GM18505 (cell line): ENCODE measurements around the gene PTK6.

Source experiments
- ATAC-seq: cut with Tn5 transposase; IDR thresholded peaks from one replicate; pipeline ENCODE4 v1.9.1; 2021; ENCODE audit not compliant: unreplicated experiment
- POLR2A ChIP-seq: IDR thresholded peaks from 4 replicates; pipeline ENCODE4 v1.6.1; 2011; ENCODE audit warnings: borderline replicate concordance; ENCODE audit not compliant: insufficient read depth, insufficient read length; ENCODE audit errors: extremely low read depth

PTK6 gene

DNA sequence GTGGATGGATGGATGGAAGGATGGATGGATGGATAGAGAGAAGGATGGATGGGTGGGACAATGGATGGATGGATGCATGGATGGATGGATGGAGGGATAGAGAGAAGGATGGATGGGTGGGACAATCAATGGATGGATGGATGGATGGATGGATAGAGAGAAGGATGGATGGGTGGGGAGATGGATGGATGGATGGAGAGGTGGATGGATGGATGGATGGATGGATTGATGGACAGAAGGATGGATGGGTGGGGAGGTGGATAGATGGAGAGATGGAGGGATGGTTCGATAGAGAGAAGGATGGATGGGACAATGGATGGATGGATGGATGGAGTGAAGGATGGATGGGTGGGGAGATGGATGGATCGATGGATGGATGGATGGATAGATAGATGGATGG is 44.7 kb downstream of the PTK6 start:
- no peak for TF ChIP-seq POLR2A

DNA sequence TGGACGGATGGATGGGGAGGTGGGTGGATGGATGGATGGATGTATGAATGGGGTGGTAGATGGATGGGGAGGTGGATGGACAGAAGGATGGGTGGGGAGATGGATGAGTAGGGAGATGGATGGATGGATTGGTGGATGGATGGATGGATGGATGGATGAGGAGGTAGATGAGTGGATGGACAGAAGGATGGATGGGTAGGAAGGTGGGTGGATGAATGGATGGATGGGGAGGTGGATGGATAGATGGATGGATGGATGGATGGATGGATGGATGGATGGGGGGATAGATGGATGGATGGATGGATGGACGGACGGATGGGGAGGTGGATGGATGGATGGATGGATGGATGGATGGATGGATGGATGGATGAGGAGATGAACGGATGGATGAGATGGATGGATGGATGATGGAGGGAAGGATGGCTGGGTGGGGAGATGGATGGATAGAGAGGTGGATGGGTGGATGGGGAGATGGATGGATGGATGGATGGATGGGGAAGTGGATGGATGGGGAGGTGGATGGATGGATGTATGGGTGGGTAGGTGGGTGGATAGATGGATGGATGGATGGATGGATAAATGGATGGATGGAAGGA is 45.4 kb downstream of the PTK6 start:
- ATAC-seq, result no peak
- TF ChIP-seq POLR2A, result no peak

More for the DNA sequence above, 44.7 kb downstream of the PTK6 start:
- ATAC-seq, result no peak

- no peak for ATAC-seq
- no peak for TF ChIP-seq POLR2A
These were observed 46.1 kb downstream of the PTK6 start for GRCh38 chr20:63491078-63491477.

DNA sequence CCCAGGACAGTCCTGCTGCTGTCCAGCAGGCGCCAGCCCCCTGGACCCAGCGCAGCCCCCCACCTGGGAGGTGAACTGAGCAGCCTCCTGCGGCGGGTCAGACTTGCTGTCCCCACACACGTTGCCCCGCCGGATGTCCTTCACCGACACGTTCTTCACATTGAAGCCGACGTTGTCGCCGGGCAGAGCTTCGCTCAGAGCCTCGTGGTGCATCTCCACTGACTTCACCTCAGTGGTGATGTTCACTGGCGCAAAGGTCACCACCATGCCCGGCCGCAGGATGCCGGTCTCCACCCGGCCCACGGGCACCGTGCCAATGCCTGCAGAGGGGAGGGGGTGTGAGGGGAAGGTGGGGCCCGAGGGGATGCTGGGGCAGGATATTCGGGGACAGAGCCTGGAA is 46.8 kb downstream of the PTK6 start:
- TF ChIP-seq POLR2A, result no peak
- no peak for ATAC-seq

GRCh38 chr20:63488315-63489251 is 48.6 kb downstream of the PTK6 start:
- ATAC-seq, result no peak
- no peak for TF ChIP-seq POLR2A

GRCh38 chr20:63487781-63488241 is 49.4 kb downstream of the PTK6 start:
- no peak for ATAC-seq
- TF ChIP-seq POLR2A, result no peak

DNA sequence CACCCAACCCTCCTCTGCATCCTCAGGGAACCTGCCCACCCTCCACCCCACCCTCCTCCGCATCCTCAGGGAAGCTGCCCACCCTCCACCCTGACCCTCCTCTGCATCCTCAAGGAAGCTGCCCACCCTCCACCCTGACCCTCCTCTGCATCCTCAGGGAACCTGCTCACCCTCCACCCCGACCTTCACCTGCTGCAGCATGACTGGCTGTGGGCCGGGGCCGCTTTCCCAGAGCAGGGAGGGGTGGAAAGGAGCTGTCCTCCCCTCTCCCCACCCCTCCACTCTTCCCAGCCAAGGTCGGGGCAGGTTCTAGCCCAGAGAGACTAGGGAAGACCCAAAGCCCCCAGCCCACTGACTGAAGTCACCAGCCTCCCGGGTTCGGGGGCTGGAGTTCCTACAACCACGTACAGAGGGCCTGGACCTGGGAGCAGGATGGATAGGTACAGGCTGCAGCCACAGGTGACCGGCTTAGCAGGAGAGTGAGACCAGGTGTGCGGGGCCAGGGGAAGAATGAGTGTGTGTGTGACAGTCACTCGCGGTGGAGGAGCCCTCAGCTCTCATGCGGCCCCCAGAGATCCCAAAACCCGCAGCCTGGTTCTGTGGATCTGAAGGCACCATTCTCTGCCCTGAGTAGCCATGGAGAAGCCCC is 49.9 kb downstream of the PTK6 start:
- TF ChIP-seq POLR2A, result no peak
- no peak for ATAC-seq

DNA sequence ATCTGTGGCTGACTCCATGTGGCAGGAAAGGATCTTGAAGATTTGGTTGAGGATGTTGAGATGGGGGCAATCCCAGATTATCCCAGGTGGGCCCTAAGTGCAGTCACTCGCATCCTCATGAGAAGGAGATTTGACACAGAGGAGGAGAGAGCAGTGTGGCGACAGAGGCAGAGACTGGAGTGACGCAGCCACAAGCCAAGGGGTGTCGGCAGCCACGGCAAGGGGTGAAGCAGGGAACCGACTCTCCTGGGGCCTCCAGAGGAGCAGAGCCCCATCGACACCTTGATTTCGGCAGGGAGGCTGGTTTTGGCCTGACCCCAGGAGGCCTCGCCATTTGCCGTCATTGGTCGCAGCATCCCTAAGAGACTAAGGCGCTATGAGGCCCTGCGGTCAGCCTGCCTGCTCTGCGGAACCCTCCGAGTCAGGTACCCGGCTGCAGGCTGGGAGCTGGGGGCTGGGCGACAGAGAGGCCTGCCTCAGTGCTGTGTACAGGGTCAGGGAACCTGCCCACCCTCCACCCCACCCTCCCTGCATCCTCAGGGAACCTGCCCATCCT is 50.8 kb downstream of the PTK6 start:
- no peak for ATAC-seq
- no peak for TF ChIP-seq POLR2A

- TF ChIP-seq POLR2A, result no peak
- ATAC-seq, result no peak
These were observed 52.3 kb downstream of the PTK6 start for GRCh38 chr20:63484651-63485403.

GRCh38 chr20:63484236-63484635 is 52.9 kb downstream of the PTK6 start:
- TF ChIP-seq POLR2A, result no peak
- ATAC-seq, result no peak

DNA sequence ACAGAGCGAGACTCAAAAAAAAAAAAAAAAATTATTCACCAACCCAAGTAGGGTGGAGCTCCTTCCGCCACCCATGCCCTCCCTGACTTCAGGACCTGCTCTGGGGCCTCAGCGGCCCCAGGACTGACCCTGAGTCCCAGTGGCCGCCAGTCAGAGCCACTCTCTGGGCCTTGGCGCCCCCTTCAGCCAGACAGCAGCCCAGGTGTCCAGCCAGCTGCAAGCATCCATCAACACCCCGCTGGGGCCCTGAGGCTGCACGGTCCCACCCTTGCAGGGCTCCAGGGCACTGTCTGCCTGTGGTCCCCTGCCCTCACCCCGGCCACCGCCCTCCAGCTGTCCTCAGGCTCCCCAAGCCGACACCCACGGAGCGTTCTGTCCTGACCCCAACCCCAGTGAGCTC is 53.3 kb downstream of the PTK6 start:
- TF ChIP-seq POLR2A, result no peak
- no peak for ATAC-seq

GRCh38 chr20:63482021-63482587 is 55.1 kb downstream of the PTK6 start:
- no peak for ATAC-seq
- no peak for TF ChIP-seq POLR2A
